SK-N-SH treated with all-trans-retinoic acid at 6 μM for 48 hours (cell line): ENCODE results near the gene L3HYPDH.

ENCODE experiments used
- ATAC-seq: fragments of 200-7000 bp; cut with Tn5 transposase; 3 replicates; pipeline ENCODE4 v1.9.1; 2020; ENCODE audit warnings: mild to moderate bottlenecking, moderate library complexity
- ARNTL ChIP-seq: fragments of 450-650 bp; formaldehyde crosslinking; IDR thresholded peaks from 2 replicates; pipeline ENCODE4 v1.5.0; 2020; ENCODE audit warnings: low read depth, mild to moderate bottlenecking, moderate library complexity, borderline replicate concordance
- BACH2 ChIP-seq: fragments of 250-450 bp; sonication (Bioruptor Pico); IDR thresholded peaks from 2 replicates; pipeline ENCODE4 v1.9.0; 2021; ENCODE audit warnings: mild to moderate bottlenecking, borderline replicate concordance
- CREB5 ChIP-seq: fragments of 250-450 bp; sonication (Bioruptor Pico); IDR thresholded peaks from 2 replicates; pipeline ENCODE4 v1.5.1; 2020; ENCODE audit warnings: low read depth, mild to moderate bottlenecking, moderate library complexity
- CSRNP3 ChIP-seq: fragments of 250-450 bp; sonication (Bioruptor Pico); IDR thresholded peaks from 2 replicates; pipeline ENCODE4 v1.5.1; 2021; ENCODE audit warnings: mild to moderate bottlenecking, moderate library complexity
- ESRRG ChIP-seq: fragments of 250-450 bp; sonication (Bioruptor Pico); IDR thresholded peaks from 2 replicates; pipeline ENCODE4 v1.6.1; 2021; ENCODE audit warnings: mild to moderate bottlenecking
- GLIS3 ChIP-seq: fragments of 250-450 bp; sonication (Bioruptor Pico); IDR thresholded peaks from 2 replicates; pipeline ENCODE4 v1.5.0; 2020; ENCODE audit warnings: mild to moderate bottlenecking, moderate library complexity
- OSR1 ChIP-seq: fragments of 250-450 bp; sonication (Bioruptor Pico); IDR thresholded peaks from 2 replicates; pipeline ENCODE4 v1.8.0; 2022; ENCODE audit warnings: moderate library complexity, mild to moderate bottlenecking, inconsistent platforms
- PATZ1 ChIP-seq: fragments of 250-450 bp; sonication (Bioruptor Pico); IDR thresholded peaks from 2 replicates; pipeline ENCODE4 v1.8.0; 2020; ENCODE audit warnings: mild to moderate bottlenecking, moderate library complexity, borderline replicate concordance
- POU6F1 ChIP-seq: fragments of 250-450 bp; sonication (Bioruptor Pico); IDR thresholded peaks from 2 replicates; pipeline ENCODE4 v1.8.0; 2021; ENCODE audit warnings: low read depth, mild to moderate bottlenecking, moderate library complexity, borderline replicate concordance
- PPARA ChIP-seq: fragments of 250-450 bp; sonication (Bioruptor Pico); IDR thresholded peaks from 2 replicates; pipeline ENCODE4 v1.5.0; 2020; ENCODE audit warnings: mild to moderate bottlenecking, borderline replicate concordance
- RARB ChIP-seq: fragments of 250-450 bp; sonication (Bioruptor Pico); IDR thresholded peaks from 2 replicates; pipeline ENCODE4 v1.8.0; 2021; ENCODE audit warnings: mild to moderate bottlenecking, moderate library complexity
- SNAI2 ChIP-seq: fragments of 250-450 bp; sonication (Bioruptor Pico); IDR thresholded peaks from 2 replicates; pipeline ENCODE4 v1.5.0; 2020; ENCODE audit warnings: mild to moderate bottlenecking, moderate library complexity
- TCF4 ChIP-seq: fragments of 250-450 bp; sonication (Bioruptor Pico); IDR thresholded peaks from 2 replicates; pipeline ENCODE4 v1.8.0; 2021; ENCODE audit warnings: mild to moderate bottlenecking, moderate library complexity, borderline replicate concordance
- TOX ChIP-seq: fragments of 250-450 bp; sonication (Bioruptor Pico); IDR thresholded peaks from 2 replicates; pipeline ENCODE4 v1.8.0; 2021; ENCODE audit warnings: mild to moderate bottlenecking, moderate library complexity, borderline replicate concordance
- TSHZ2 ChIP-seq: fragments of 250-450 bp; sonication (Bioruptor Pico); IDR thresholded peaks from 2 replicates; pipeline ENCODE4 v1.5.0; 2020; ENCODE audit warnings: mild to moderate bottlenecking, moderate library complexity
- ZC3H10 ChIP-seq: fragments of 250-450 bp; sonication (Bioruptor Pico); IDR thresholded peaks from 2 replicates; pipeline ENCODE4 v1.5.1; 2021; ENCODE audit warnings: mild to moderate bottlenecking, moderate library complexity
- ZFP3 ChIP-seq: fragments of 250-450 bp; sonication (Bioruptor Pico); IDR thresholded peaks from 2 replicates; pipeline ENCODE4 v1.5.0; 2020; ENCODE audit warnings: mild to moderate bottlenecking, moderate library complexity
- ZNF8 ChIP-seq: fragments of 450-650 bp; formaldehyde crosslinking; IDR thresholded peaks from 2 replicates; pipeline ENCODE4 v1.5.0; 2020; ENCODE audit warnings: mild to moderate bottlenecking, moderate library complexity

The L3HYPDH gene

GRCh38 chr14:59465316-59466135 is 18.7 kb downstream of the L3HYPDH start, which contains the start of gene GPR135:
Gene GPR135, minus strand, starts transcription at chr14:59465380. Its CDS starts 154 bp downstream, at chr14:59465226.
- TF ChIP-seq ARNTL: no peak
- TF ChIP-seq POU6F1: no peak
- no peak for TF ChIP-seq SNAI2
- no peak for TF ChIP-seq GLIS3 (CRISPR knock-in tag)
- TF ChIP-seq TCF4: no peak
- TF ChIP-seq PPARA (CRISPR knock-in tag): no peak
- no peak for TF ChIP-seq CREB5
- TF ChIP-seq ZC3H10 (CRISPR knock-in tag): no peak
- no peak for TF ChIP-seq OSR1 (CRISPR knock-in tag)
- no peak for TF ChIP-seq BACH2 (CRISPR knock-in tag)
- ATAC-seq: no peak; the same call in 1 of the 3 replicates

- TF ChIP-seq SNAI2 (no peak), RARB (CRISPR knock-in tag) (no peak), GLIS3 (CRISPR knock-in tag) (no peak), TSHZ2 (CRISPR knock-in tag) (no peak), BACH2 (CRISPR knock-in tag) (no peak), ZFP3 (CRISPR knock-in tag) (no peak), TOX (CRISPR knock-in tag) (no peak), CSRNP3 (CRISPR knock-in tag) (no peak)
- peak; percentile 80 for ATAC-seq
Observed at GRCh38 chr14:59464486-59465315, 19.5 kb downstream of the L3HYPDH start.

GRCh38 chr14:59463787-59464485 is 20.3 kb downstream of the L3HYPDH start:
- no peak for ATAC-seq
- TF ChIP-seq CREB5 (no peak), PATZ1 (no peak), ESRRG (CRISPR knock-in tag) (no peak), ZNF8 (CRISPR knock-in tag) (no peak), PPARA (CRISPR knock-in tag) (no peak), ZFP3 (CRISPR knock-in tag) (no peak), CSRNP3 (CRISPR knock-in tag) (no peak), TSHZ2 (CRISPR knock-in tag) (no peak)
